Embryonic facial prominence (tissue), 1 donor: ENCODE results near the gene KCNJ16.

ENCODE experiments used
- DNase-seq: peaks from one replicate; pipeline ENCODE4 v3.0.0-alpha.2; 2016; ENCODE audit errors: extremely low spot score

Gene KCNJ16

GRCh38 chr17:70128727-70129238 is 53.8 kb downstream of the KCNJ16 start:
- DNase-seq = no peak

- DNase-seq = no peak
These were observed 55.3 kb downstream of the KCNJ16 start for GRCh38 chr17:70130289-70130688.

GRCh38 chr17:70132505-70132904 is 57.5 kb downstream of the KCNJ16 start:
- no peak for DNase-seq

GRCh38 chr17:70134042-70134441 is 59.0 kb downstream of the KCNJ16 start:
- DNase-seq = no peak

- no peak for DNase-seq
These were observed 59.8 kb downstream of the KCNJ16 start for GRCh38 chr17:70134777-70135176.

GRCh38 chr17:70136131-70136530 is 61.1 kb downstream of the KCNJ16 start:
- DNase-seq = no peak

- no peak for DNase-seq
These were observed 62.6 kb downstream of the KCNJ16 start for GRCh38 chr17:70137451-70138230.

GRCh38 chr17:70138291-70138865 is 63.4 kb downstream of the KCNJ16 start:
- no peak for DNase-seq

GRCh38 chr17:70139449-70139993 is 64.5 kb downstream of the KCNJ16 start:
- DNase-seq = no peak

GRCh38 chr17:70144260-70144846 is 69.3 kb downstream of the KCNJ16 start:
- DNase-seq = no peak

- no peak for DNase-seq
These were observed 78.2 kb downstream of the KCNJ16 start for GRCh38 chr17:70153210-70153609.

- DNase-seq = no peak
These were observed 82.1 kb downstream of the KCNJ16 start for GRCh38 chr17:70157151-70157550.

- DNase-seq = no peak
These were observed 83.2 kb downstream of the KCNJ16 start for GRCh38 chr17:70158180-70158579.

GRCh38 chr17:70158591-70158990 is 83.6 kb downstream of the KCNJ16 start:
- no peak for DNase-seq

GRCh38 chr17:70159980-70160379 is 85.0 kb downstream of the KCNJ16 start:
- no peak for DNase-seq

- no peak for DNase-seq
These were observed 86.5 kb downstream of the KCNJ16 start for GRCh38 chr17:70161519-70161918.

GRCh38 chr17:70165383-70165782 is 90.4 kb downstream of the KCNJ16 start:
- no peak for DNase-seq

GRCh38 chr17:70166615-70167014 is 91.6 kb downstream of the KCNJ16 start:
- DNase-seq = no peak

- peak; percentile 48 for DNase-seq
These were observed 93.3 kb downstream of the KCNJ16 start for GRCh38 chr17:70168044-70168976.

GRCh38 chr17:70168977-70169708 is 94.1 kb downstream of the KCNJ16 start, which contains the start of gene KCNJ2:
TSS of gene KCNJ2 (plus strand) at chr17:70169532. CDS start at chr17:70175040, 5,508 bp downstream.
- DNase-seq = peak; percentile 43
